ENCODE data around the gene DLX1. TPM values are rescaled to one million over a fixed set of nuclear protein-coding genes. Genes with fewer than 3 reads are reported as not detected.

Gene DLX1
- total RNA-seq, 4 donors from 2014 or later: 0.40 TPM; not detected in 3

- Histone ChIP-seq H3K4me1 (no peaks in the 10 kb centered on the region), H3K27me3 (no peaks in the 10 kb centered on the region), H3K36me3 (no peaks in the 10 kb centered on the region), H3K27ac (no peak overlapping the region), H3K4me3 (no peak overlapping the region), H3K9me3 (no peaks in the 10 kb centered on the region)
- no peak for TF ChIP-seq POLR2A (IDR thresholded peaks at IDR 0.05)
- no peak for TF ChIP-seq POLR2AphosphoS5 (IDR thresholded peaks at IDR 0.05)
- no peak for TF ChIP-seq EP300 (IDR thresholded peaks at IDR 0.05)
- TF ChIP-seq CTCF (IDR thresholded peaks at IDR 0.05): no peak
- no peak for ATAC-seq
- WGBS, 2 donors (ENCODE audit: low coverage in 1 of 2): 80 to 85% methylated on average over 4 to 6 of the region's 6 CpGs
Measured at GRCh38 chr2:172040311-172040710, 45.0 kb upstream of the DLX1 start.

DNA sequence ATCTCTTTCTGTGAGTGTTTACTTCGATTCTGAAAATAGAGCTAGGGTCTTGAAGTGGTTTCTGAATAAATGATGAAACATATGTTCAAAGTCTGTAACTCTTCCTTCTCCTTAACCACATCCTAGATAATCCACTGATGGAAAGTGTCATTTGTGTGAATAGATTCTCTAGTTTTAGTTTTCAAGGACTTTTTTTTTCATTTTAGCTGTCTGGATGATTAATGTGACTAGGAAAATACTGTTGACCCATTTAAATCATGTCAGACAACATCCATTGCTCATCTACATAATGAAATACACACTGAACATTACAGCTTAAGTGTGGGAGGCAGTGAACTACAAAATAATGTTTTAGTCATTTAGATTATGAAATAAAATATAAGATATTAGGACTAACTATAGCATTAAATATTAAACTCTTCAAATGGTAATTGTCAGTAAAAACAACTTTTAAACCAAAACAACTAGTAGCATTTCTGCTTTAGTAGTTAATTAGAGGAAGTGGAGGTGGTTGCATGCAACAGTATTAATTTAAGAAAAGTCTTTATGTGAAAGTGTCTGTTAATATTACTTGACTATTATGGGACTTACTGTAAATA lies 39.1 kb upstream of the DLX1 start:
- 43 to 78% methylated on average over 1 of the region's 1 CpG for WGBS, 2 donors (ENCODE audit: low coverage in 1 of 2)
- ATAC-seq: no peak
- H3K36me3 ChIP-seq: no peaks in the 10 kb centered on the region
- H3K27ac ChIP-seq: no peak overlapping the region
- no peaks in the 10 kb centered on the region for H3K4me1 ChIP-seq
- no peaks in the 10 kb centered on the region for H3K27me3 ChIP-seq
- H3K9me3 ChIP-seq: no peaks in the 10 kb centered on the region
- TF ChIP-seq POLR2AphosphoS5 (IDR thresholded peaks at IDR 0.05) (no peak), EP300 (IDR thresholded peaks at IDR 0.05) (no peak), POLR2A (IDR thresholded peaks at IDR 0.05) (no peak), CTCF (IDR thresholded peaks at IDR 0.05) (no peak)
- H3K4me3 ChIP-seq: no peak overlapping the region

DNA sequence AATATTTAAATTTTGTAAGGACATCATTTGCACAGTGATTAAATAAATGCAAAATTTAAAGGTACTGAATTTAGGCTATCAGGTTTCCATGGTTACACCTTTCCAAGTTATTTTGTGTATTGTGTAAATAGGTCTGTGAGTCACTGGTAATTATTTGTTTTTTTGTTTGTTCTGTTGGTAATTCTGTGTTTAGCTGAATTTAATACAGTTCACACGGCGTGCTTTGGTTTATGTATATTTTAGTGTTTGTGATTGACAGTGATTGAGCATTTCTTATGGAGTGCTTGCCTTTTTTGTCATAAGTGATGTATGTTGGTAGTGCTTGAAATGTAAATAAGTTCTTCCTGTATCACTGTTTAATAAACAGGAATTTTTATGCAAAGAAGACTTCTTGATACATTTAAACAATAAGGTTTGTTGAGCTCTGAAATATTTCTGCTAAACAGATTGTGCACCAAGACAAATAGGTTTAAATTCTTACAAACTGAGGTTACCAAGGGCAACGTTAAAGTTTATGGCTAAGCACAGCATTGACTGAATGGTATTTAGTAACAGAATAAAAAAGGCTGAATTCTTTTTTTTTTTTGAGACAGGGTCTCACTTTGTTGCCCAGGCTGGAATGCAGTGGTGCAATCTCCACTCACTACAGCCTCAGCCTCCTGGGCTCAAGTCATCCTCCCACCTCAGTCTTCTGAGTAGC lies 38.3 kb upstream of the DLX1 start:
- ATAC-seq: no peak
- TF ChIP-seq POLR2AphosphoS5 (IDR thresholded peaks at IDR 0.05) (no peak), EP300 (IDR thresholded peaks at IDR 0.05) (no peak), POLR2A (IDR thresholded peaks at IDR 0.05) (no peak), CTCF (IDR thresholded peaks at IDR 0.05) (no peak)
- H3K4me1 ChIP-seq: no peaks in the 10 kb centered on the region
- H3K36me3 ChIP-seq: no peaks in the 10 kb centered on the region
- H3K9me3 ChIP-seq: no peaks in the 10 kb centered on the region
- 72 to 81% methylated on average over 3 of the region's 3 CpGs for WGBS, 2 donors (ENCODE audit: low coverage in 1 of 2)
- H3K27ac ChIP-seq: no peak overlapping the region
- H3K27me3 ChIP-seq: no peaks in the 10 kb centered on the region
- no peak overlapping the region for H3K4me3 ChIP-seq

DNA sequence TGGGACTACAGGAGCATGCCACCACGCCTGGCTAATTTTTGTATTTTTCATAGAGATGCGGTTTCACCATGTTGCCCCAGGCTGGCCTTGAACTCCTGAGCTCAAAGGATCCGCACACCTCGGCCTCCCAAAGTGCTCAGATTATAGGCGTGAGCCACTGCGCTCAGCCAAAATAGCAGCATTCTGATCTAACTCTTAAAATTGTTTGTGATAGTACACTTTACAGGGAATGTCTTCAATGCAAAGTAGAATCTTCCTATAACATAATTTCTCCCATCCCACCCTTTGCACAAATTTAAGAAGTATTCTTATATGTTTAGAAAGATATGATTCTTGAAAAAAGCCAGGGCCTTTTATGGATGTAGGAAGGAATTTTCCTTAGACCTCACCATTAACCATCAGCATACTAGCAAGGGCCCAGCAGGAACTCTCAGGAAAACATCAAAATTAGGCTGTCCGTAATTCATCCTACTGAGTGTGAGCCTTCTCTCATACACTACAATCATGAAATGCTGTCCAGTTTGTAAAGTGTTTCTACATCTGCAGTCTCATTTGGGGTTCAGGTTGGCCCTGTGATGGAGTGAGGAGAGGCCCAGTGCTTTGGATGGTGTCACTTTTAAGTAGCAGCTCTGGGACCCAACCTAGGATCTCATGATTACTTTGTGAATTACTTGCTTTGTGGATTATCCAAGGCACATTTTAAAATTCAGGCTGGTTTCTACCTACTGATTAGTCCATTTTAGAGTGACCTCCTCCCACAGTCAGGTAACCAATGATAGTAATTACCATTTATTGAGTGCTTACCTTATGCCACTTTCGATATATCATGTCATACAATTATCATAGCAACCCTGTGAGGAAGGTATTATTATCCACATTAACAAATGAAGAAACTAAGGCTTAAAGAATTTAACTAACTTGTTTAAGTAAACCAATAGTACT lies 37.5 kb upstream of the DLX1 start:
- H3K27ac ChIP-seq: no peak overlapping the region
- H3K4me3 ChIP-seq: no peak overlapping the region
- 93 to 100% methylated on average over 4 to 6 of the region's 8 CpGs for WGBS, 2 donors (ENCODE audit: low coverage in 1 of 2)
- H3K9me3 ChIP-seq: no peaks in the 10 kb centered on the region
- H3K36me3 ChIP-seq: no peaks in the 10 kb centered on the region
- TF ChIP-seq CTCF (IDR thresholded peaks at IDR 0.05) (no peak), EP300 (IDR thresholded peaks at IDR 0.05) (no peak)
- ATAC-seq: no peak
- no peaks in the 10 kb centered on the region for H3K27me3 ChIP-seq
- no peaks in the 10 kb centered on the region for H3K4me1 ChIP-seq
